Omental fat pad (tissue), 4 donors: ENCODE data around the gene FUOM. TPM values are rescaled to one million over a fixed set of nuclear protein-coding genes. Genes with fewer than 3 reads are reported as not detected.

Experiments
- ATAC-seq: fragments of 150-250 bp; one replicate; pipeline ENCODE4 v1.9.1; 2016; ENCODE audit warnings: mild to moderate bottlenecking, moderate library complexity; ENCODE audit not compliant: low FRiP score
- DNase-seq: peaks from one replicate; pipeline ENCODE4 v3.0.0-alpha.2; 2019; ENCODE audit warnings: low spot score
- CTCF ChIP-seq, 3 donors: fragments of 450-650 bp; IDR thresholded peaks; one replicate each; pipeline ENCODE4 v1.5.1; 2016 to 2017; ENCODE audit warnings: antibody characterized with exemption in 3 of 3, mild to moderate bottlenecking in 3 of 3, moderate library complexity in 2 of 3
- total RNA-seq, 4 donors: library from RNA; depleted of rRNA; stranded (reverse); fragments of >200 nt; gene quantifications; one replicate each; pipeline ENCODE4 v1.1.0, GENCODE V29; 2016

FUOM gene
- total RNA-seq, 4 donors from 2014 or later = 20.6 to 34.3 (median 24.1) TPM

- no peak for DNase-seq
- ATAC-seq = no peak
- TF ChIP-seq CTCF (IDR thresholded peaks at IDR 0.05) = no peak
Observed at GRCh38 chr10:133349577-133350011, 8.2 kb downstream of the FUOM start.

DNA sequence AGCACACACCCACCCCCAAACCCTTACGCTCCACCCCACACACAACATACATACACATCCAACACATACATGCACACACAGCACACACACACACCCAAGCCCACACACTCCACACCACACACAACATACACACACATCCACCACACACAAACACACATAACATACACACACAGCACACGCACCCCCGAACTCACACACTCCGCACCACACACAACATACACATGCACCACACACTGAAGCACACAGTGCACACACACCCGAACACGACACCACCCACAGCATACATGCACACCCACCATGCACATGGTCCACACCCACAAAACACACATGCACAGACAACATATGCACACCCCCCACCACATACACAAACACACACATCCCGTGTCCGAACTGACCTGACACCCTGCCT is 8.7 kb downstream of the FUOM start:
- no peak for DNase-seq
- no peak for ATAC-seq
- TF ChIP-seq CTCF (IDR thresholded peaks at IDR 0.05) = no peak

DNA sequence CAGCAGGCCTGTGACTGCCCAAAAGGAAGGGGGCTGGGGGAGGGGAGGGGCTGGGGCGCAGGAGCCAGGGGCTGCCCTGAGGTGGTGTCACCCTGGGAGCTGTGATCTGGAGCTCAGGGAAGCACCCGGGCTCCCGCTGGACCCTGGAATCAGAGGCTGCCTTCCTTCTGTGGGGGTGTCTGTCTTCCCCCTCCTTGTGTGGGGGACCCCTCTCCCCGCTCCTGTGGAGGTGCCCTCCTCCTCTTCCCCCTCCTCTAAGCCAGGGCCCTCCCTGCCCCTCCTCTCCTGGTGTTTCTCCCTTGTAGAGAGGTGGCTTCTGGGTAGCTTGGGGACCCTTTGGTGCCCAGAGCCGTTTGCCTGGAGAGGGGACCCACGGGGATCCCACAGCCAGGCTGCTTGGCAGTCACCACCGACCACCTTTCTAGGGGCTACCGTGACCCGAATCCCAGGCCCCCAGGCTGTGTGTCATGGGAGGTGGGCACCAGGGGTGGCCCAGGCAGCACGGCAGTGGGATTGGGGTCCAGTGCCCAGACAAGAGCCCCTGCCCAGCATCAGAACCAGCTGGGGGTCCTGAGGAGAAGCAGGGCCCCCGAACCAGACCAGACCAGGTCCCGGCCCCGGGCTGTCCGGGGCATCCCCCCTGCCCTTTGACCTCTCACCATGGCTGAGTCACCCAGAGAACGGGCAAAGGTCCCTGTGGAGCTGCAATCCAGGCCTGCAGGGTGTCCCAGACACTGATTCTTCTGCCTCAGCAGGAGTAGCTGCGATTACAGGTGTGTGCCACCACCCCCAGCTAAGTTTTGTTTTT is 9.9 kb downstream of the FUOM start:
- DNase-seq (no peak), ATAC-seq (no peak)
- no peak for TF ChIP-seq CTCF (IDR thresholded peaks at IDR 0.05)

DNA sequence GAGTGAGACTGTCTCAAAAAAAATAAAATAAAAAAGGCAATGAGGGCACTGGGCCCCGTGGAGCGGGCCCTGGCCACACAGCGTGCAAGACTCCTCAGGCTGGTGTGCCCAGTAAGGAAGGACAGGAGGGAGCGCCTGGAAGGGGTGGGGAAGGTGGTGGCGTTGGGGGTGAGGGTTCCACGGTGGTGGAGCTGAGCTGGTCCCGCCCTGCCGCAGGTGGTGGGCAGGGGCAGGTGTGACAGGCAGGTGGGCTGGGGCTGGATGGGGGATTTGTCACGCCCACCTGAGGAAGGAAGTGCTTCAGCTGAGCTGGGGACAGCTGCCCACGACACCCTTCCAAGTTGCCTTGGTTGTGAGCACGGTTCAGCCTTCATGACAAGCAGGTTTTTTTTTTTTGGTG is 11.4 kb downstream of the FUOM start:
- ATAC-seq = no peak
- no peak for TF ChIP-seq CTCF (IDR thresholded peaks at IDR 0.05)
- no peak for DNase-seq

DNA sequence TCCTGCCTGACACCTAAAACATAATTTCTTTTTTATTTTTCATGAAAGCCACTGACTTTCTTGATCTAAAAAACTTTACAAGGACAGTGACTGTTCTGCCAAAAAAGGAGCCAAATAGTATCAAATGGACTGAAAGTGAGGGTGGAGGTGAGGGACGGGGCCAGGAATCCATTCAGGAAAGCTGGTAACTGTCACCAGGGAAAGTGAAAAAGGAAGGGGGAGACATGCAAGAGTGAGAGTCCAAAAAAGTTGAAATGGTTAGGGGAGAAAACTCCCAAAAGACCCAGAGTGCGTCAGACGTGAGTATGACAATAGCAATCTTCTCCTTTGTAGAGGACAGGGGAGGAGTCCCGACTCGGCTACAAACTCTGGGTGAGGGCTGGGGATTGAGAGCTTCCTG is 13.6 kb downstream of the FUOM start:
- DNase-seq = no peak
- ATAC-seq = no peak
- no peak for TF ChIP-seq CTCF (IDR thresholded peaks at IDR 0.05)

GRCh38 chr10:133343558-133343957 is 14.3 kb downstream of the FUOM start:
- no peak for ATAC-seq
- TF ChIP-seq CTCF (IDR thresholded peaks at IDR 0.05) = no peak
- DNase-seq = no peak

DNA sequence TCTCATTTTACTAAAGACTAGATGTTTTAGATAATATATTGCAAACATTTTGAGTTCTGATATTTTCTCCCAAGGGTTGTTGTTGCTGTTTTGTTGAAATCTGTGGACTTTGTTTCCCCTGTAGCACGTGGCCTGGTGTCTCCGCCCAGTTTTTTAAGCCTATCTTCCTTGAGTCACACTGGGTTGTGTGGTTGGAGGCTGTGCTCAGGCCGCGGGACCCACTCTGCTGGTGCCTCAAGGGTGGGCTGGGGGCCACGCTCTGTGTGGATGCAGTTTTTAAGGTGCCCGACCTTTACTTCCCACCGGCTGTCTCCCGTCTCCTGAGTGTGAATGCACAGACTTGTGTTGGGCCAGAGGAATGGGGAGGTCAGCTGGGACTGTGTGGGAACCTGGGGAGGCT is 14.9 kb downstream of the FUOM start:
- no peak for DNase-seq
- no peak for TF ChIP-seq CTCF (IDR thresholded peaks at IDR 0.05)
- no peak for ATAC-seq
